ENCODE measurements around the gene SAMD13.
A peak's percentile ranks its signal among the peaks of the same experiment; 100 is the strongest.

Gene SAMD13

GRCh38 chr1:84376000-84376910 lies 74.7 kb downstream of the SAMD13 start:
- DNase-seq: no peak

- DNase-seq: peak; percentile 4
These were observed 76.1 kb downstream of the SAMD13 start for GRCh38 chr1:84377480-84378095.

- DNase-seq: no peak
These were observed 77.8 kb downstream of the SAMD13 start for GRCh38 chr1:84379138-84379916.

- no peak for DNase-seq
These were observed 78.3 kb downstream of the SAMD13 start for GRCh38 chr1:84379917-84380180.

GRCh38 chr1:84382127-84382526 lies 80.6 kb downstream of the SAMD13 start:
- no peak for DNase-seq

- no peak for DNase-seq
These were observed 83.8 kb downstream of the SAMD13 start for GRCh38 chr1:84385347-84385746.

GRCh38 chr1:84386716-84387479 lies 85.4 kb downstream of the SAMD13 start:
- DNase-seq: no peak

- DNase-seq: peak; percentile 48
These were observed 86.1 kb downstream of the SAMD13 start for GRCh38 chr1:84387480-84388163.

- no peak for DNase-seq
These were observed 88.7 kb downstream of the SAMD13 start for GRCh38 chr1:84390226-84390625.

- DNase-seq: no peak
These were observed 97.0 kb downstream of the SAMD13 start, which contains the start of gene DNASE2B for GRCh38 chr1:84398175-84399155. TSS of gene DNASE2B (plus strand) at chr1:84398484. CDS start at chr1:84398565, 81 bp downstream.

Data from hematopoietic multipotent progenitor cell treated with erythropoietin and hydrocortisone succinate and interleukin-3 and kit ligand, for 8 days (in vitro differentiated cells).